HEK293 (cell line): ENCODE measurements around the gene ANK2.

Source experiments
- ZNF132 ChIP-seq: fragments of 450-650 bp; formaldehyde crosslinking; IDR thresholded peaks from 2 replicates; pipeline ENCODE4 v1.5.1; 2017; ENCODE audit warnings: missing biosample characterization, missing genetic modification characterization, borderline replicate concordance
- TF ChIP-seq, protein P1 (sequence below): fragments of 450-650 bp; formaldehyde crosslinking; IDR thresholded peaks from 2 replicates; pipeline ENCODE4 v1.5.1; 2016; ENCODE audit warnings: missing biosample characterization, missing genetic modification characterization, low read depth

DNA sequence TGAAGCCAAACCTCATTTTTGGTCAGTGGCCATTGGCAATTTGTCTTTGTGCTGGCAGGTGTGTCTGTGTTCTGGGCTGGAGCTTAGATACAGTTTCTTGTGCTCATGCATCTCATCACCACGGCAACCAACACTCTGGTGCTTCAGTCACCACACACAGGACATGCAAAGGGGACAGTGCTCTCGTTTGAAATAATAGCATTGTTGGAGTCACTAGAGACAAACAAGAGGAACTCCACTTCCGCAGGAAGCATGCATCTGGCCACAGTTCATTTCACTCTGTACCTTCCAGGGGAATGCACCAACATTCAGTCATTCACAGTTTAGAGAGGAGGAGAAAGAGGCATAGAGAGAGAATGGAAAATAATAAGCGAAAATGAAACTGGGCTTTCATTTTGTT lies 267.4 kb downstream of the ANK2 start:
- TF ChIP-seq, protein P1, sequence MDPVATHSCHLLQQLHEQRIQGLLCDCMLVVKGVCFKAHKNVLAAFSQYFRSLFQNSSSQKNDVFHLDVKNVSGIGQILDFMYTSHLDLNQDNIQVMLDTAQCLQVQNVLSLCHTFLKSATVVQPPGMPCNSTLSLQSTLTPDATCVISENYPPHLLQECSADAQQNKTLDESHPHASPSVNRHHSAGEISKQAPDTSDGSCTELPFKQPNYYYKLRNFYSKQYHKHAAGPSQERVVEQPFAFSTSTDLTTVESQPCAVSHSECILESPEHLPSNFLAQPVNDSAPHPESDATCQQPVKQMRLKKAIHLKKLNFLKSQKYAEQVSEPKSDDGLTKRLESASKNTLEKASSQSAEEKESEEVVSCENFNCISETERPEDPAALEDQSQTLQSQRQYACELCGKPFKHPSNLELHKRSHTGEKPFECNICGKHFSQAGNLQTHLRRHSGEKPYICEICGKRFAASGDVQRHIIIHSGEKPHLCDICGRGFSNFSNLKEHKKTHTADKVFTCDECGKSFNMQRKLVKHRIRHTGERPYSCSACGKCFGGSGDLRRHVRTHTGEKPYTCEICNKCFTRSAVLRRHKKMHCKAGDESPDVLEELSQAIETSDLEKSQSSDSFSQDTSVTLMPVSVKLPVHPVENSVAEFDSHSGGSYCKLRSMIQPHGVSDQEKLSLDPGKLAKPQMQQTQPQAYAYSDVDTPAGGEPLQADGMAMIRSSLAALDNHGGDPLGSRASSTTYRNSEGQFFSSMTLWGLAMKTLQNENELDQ (tag by site-specific recombination) = no peak
- no peak for TF ChIP-seq ZNF132 (tag by site-specific recombination)
